GM04504 (cell line): ENCODE measurements around the gene CALCOCO1.
"Not testable (repeated sequence)": the region's sequence is repeated elsewhere in the genome, so short reads cannot be mapped to it uniquely, and the experiment has no call there.

Experiments used
- DNase-seq: peaks from one replicate; pipeline ENCODE4 v3.0.0-alpha.2; 2012; ENCODE audit warnings: low read depth

Gene CALCOCO1

GRCh38 chr12:53733051-53733806 lies 6.0 kb upstream of the CALCOCO1 start:
- no peak for DNase-seq

- no peak for DNase-seq
Observed at GRCh38 chr12:53729644-53730043, 2.4 kb upstream of the CALCOCO1 start.

- DNase-seq = no peak
Observed at GRCh38 chr12:53728206-53728605, 954 bp upstream of the CALCOCO1 start.

- DNase-seq = peak; percentile 6
Observed at GRCh38 chr12:53726946-53727309, 324 bp downstream of the CALCOCO1 start.

- no peak for DNase-seq
Observed at GRCh38 chr12:53726341-53726740, 911 bp downstream of the CALCOCO1 start.

GRCh38 chr12:53725824-53726223 lies 1.4 kb downstream of the CALCOCO1 start:
- no peak for DNase-seq

GRCh38 chr12:53722450-53723041 lies 4.7 kb downstream of the CALCOCO1 start:
- no peak for DNase-seq

- no peak for DNase-seq
Observed at GRCh38 chr12:53720946-53721345, 6.3 kb downstream of the CALCOCO1 start.

- no peak for DNase-seq
Observed at GRCh38 chr12:53719649-53720048, 7.6 kb downstream of the CALCOCO1 start.

- DNase-seq = not testable (repeated sequence)
Observed at GRCh38 chr12:53718567-53718966, 8.7 kb downstream of the CALCOCO1 start.

GRCh38 chr12:53717319-53717718 lies 9.9 kb downstream of the CALCOCO1 start:
- no peak for DNase-seq

GRCh38 chr12:53714004-53714403 lies 13.2 kb downstream of the CALCOCO1 start:
- no peak for DNase-seq

GRCh38 chr12:53713516-53713915 lies 13.7 kb downstream of the CALCOCO1 start:
- no peak for DNase-seq

- no peak for DNase-seq
Observed at GRCh38 chr12:53712059-53712643, 15.1 kb downstream of the CALCOCO1 start.

- DNase-seq = no peak
Observed at GRCh38 chr12:53710091-53710490, 17.2 kb downstream of the CALCOCO1 start.

- no peak for DNase-seq
Observed at GRCh38 chr12:53709671-53710070, 17.6 kb downstream of the CALCOCO1 start.

GRCh38 chr12:53706080-53706479 lies 21.2 kb downstream of the CALCOCO1 start:
- DNase-seq = no peak

- no peak for DNase-seq
Observed at GRCh38 chr12:53703756-53704155, 23.5 kb downstream of the CALCOCO1 start.

GRCh38 chr12:53701518-53702264 lies 25.6 kb downstream of the CALCOCO1 start:
- DNase-seq = peak; percentile 44

- DNase-seq = no peak
Observed at GRCh38 chr12:53700567-53700966, 26.7 kb downstream of the CALCOCO1 start.

- no peak for DNase-seq
Observed at GRCh38 chr12:53699678-53700025, 27.6 kb downstream of the CALCOCO1 start.

GRCh38 chr12:53698948-53699677 lies 28.1 kb downstream of the CALCOCO1 start:
- DNase-seq = no peak
